Measurements from ENCODE around the gene CPSF3.
"Not testable (repeated sequence)": the region's sequence is repeated elsewhere in the genome, so short reads cannot be mapped to it uniquely, and the experiment has no call there.

CPSF3 gene

GRCh38 chr2:9394816-9395215 is 28.6 kb upstream of the CPSF3 start:
- ChIA-PET CTCF (interaction anchor here (0.6 kb wide), 1 partner anchor 176 kb away, joined by 4 read pairs; no protein-coding TSS in a partner anchor), POLR2A (ENCODE audit: low non-redundant PET) (no interaction called here)
- TF ChIP-seq CTCF (conservative IDR thresholded peaks at IDR 0.05; ENCODE audit: low read depth) = no peak
- no peak for DNase-seq (ENCODE audit: low spot score)
- no peak overlapping the region for H3K27ac ChIP-seq

GRCh38 chr2:9397201-9397600 is 26.3 kb upstream of the CPSF3 start:
- no peak for TF ChIP-seq CTCF (conservative IDR thresholded peaks at IDR 0.05; ENCODE audit: low read depth)
- ChIA-PET CTCF (no interaction called here), POLR2A (ENCODE audit: low non-redundant PET) (no interaction called here)
- peak overlapping the region; percentile 24; the same call in 1 of the 2 replicates for H3K27ac ChIP-seq
- DNase-seq (ENCODE audit: low spot score) = no peak

DNA sequence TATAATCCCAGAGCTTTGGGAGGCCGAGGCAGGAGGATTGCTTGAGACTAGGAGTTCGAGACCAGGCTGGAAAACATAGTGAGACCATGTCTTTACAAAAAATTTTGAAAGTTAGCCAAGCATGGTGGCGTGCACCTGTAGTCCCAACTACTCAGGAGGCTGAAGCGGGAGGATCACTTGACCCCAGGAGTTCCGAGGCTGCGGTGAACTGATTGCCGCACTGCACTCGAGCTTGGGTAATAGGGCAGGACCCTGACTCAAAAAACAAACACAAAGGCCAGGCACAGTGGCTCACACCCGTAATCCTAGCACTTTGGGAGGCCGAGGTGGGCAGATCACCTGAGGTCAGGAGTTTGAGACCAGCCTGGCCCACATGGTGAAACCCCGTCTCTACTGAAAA is 25.2 kb upstream of the CPSF3 start:
- DNase-seq (ENCODE audit: low spot score); POLR2A ChIA-PET (ENCODE audit: low non-redundant PET); CTCF ChIA-PET: not testable (repeated sequence)
- H3K27ac ChIP-seq = peak overlapping the region; percentile 52

- POLR2A ChIA-PET (ENCODE audit: low non-redundant PET) = no interaction called here
- DNase-seq (ENCODE audit: low spot score) = no peak
- TF ChIP-seq CTCF (conservative IDR thresholded peaks at IDR 0.05; ENCODE audit: low read depth) = no peak
- peak overlapping the region; percentile 52 for H3K27ac ChIP-seq
- CTCF ChIA-PET = no interaction called here
These were observed 24.3 kb upstream of the CPSF3 start for GRCh38 chr2:9398881-9399780.

DNA sequence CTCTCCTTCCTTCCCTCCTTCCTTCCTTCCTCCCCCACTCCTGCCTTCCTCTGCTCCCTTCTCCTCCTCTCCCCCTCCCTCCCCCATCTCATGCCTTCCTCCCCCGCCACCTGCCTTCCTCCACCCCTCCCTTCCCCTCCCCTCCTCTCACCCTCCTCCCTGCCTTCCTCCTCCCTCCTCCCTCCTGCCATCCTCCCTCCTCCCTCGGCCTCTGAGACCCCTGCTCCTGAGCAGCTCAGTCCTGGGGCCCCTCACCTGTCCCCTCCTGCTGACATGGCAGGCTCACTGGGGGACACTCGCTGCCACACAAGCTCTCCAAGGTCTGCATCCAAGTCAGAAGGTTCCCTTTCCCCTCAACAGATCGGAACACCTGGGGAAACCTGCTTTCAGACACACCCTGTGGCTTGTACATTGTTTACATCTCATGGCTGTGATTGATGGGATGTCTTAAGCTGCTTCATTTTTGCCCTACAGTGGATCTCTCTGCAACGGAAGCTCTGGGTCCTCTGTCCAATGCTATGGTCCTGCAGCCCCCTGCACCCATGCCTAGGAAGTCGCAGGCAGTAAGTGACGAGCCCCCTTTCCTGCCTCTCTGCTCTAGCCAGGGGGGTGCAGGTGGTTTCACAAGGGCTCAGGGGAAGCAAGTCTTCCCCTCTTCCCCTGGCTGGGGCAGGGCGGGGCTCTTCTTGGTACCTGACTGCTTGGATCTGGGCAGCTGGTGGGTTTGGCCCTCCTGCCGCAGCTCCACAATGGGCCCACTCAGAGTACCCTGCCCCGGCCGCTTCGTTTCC is 23.0 kb upstream of the CPSF3 start:
- POLR2A ChIA-PET (ENCODE audit: low non-redundant PET) = no interaction called here
- H3K27ac ChIP-seq = peak overlapping the region; percentile 44
- DNase-seq (ENCODE audit: low spot score) = no peak
- CTCF ChIA-PET = interaction anchor here (0.7 kb wide), 1 partner anchor 13 kb away, joined by 3 read pairs; no protein-coding TSS in a partner anchor
- no peak for TF ChIP-seq CTCF (conservative IDR thresholded peaks at IDR 0.05; ENCODE audit: low read depth)

DNA sequence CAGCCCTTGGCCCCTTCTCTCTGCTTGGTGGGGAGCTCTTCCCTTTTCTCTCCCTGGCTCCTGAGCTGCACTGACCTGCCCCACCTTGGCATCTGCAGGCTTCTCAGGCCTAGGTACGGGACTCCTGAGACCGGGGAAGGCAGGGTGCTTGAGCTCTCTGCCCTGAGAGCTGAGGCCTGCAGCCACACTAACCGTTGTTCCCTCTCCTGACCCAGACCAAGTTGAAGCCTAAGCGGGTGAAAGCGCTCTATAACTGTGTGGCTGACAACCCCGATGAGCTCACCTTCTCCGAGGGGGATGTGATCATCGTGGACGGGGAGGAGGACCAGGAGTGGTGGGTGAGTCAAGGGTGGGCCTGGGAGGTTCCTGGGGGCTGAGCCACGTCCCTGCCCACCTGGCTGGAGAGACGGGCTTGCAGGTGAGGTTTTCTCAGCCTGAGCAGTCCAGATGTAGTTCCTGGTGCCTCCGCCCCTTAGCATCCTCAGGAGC is 22.4 kb upstream of the CPSF3 start:
- POLR2A ChIA-PET (ENCODE audit: low non-redundant PET) = no interaction called here
- peak overlapping the region; percentile 44 for H3K27ac ChIP-seq
- no peak for TF ChIP-seq CTCF (conservative IDR thresholded peaks at IDR 0.05; ENCODE audit: low read depth)
- CTCF ChIA-PET = interaction anchor here (0.7 kb wide), 1 partner anchor 13 kb away, joined by 3 read pairs; no protein-coding TSS in a partner anchor
- no peak for DNase-seq (ENCODE audit: low spot score)
